ENCODE data around the gene DSTN.

DSTN gene

DNA sequence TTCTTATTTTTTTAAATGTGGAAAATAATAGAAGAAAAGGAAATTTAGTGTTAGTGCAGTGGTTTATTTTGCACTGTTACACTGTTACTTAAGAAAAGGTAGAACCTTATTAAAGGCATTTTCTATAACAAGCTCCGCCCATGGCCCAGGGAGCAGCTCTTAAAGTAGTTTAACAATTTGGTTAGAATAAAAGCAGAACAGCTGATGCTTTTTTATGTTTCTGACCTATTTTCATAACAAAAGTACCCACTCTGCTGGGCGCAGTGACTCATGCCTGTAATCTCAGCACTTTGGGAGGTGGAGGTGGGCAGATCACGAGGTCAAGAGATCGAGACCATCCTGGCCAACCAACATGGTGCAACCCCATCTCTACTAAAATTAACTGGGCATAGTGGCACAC, 32.6 kb downstream of the DSTN start:
- no peaks in the 10 kb centered on the region for H3K27me3 ChIP-seq (ENCODE audit: insufficient read depth, poor library complexity, severe bottlenecking)
- no peak for DNase-seq (ENCODE audit: low read depth in 1 of 2, low spot score in 1 of 2)
- H3K4me3 ChIP-seq (replicated peaks; ENCODE audit: insufficient read depth, low read length) = no peak overlapping the region
- no peak overlapping the region for H3K27ac ChIP-seq (replicated peaks)
- TF ChIP-seq POLR2AphosphoS5 (IDR thresholded peaks at IDR 0.05; ENCODE audit: low read depth) = no peak
- TF ChIP-seq, protein P1, sequence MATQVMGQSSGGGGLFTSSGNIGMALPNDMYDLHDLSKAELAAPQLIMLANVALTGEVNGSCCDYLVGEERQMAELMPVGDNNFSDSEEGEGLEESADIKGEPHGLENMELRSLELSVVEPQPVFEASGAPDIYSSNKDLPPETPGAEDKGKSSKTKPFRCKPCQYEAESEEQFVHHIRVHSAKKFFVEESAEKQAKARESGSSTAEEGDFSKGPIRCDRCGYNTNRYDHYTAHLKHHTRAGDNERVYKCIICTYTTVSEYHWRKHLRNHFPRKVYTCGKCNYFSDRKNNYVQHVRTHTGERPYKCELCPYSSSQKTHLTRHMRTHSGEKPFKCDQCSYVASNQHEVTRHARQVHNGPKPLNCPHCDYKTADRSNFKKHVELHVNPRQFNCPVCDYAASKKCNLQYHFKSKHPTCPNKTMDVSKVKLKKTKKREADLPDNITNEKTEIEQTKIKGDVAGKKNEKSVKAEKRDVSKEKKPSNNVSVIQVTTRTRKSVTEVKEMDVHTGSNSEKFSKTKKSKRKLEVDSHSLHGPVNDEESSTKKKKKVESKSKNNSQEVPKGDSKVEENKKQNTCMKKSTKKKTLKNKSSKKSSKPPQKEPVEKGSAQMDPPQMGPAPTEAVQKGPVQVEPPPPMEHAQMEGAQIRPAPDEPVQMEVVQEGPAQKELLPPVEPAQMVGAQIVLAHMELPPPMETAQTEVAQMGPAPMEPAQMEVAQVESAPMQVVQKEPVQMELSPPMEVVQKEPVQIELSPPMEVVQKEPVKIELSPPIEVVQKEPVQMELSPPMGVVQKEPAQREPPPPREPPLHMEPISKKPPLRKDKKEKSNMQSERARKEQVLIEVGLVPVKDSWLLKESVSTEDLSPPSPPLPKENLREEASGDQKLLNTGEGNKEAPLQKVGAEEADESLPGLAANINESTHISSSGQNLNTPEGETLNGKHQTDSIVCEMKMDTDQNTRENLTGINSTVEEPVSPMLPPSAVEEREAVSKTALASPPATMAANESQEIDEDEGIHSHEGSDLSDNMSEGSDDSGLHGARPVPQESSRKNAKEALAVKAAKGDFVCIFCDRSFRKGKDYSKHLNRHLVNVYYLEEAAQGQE (IDR thresholded peaks at IDR 0.05; ENCODE audit: insufficient replicate concordance, low read depth) = no peak
- no peak for TF ChIP-seq SPI1 (IDR thresholded peaks at IDR 0.05; ENCODE audit: borderline replicate concordance, low read depth)
- no peak for TF ChIP-seq GABPA (IDR thresholded peaks at IDR 0.05; ENCODE audit: low read depth)
- TF ChIP-seq, protein P2, sequence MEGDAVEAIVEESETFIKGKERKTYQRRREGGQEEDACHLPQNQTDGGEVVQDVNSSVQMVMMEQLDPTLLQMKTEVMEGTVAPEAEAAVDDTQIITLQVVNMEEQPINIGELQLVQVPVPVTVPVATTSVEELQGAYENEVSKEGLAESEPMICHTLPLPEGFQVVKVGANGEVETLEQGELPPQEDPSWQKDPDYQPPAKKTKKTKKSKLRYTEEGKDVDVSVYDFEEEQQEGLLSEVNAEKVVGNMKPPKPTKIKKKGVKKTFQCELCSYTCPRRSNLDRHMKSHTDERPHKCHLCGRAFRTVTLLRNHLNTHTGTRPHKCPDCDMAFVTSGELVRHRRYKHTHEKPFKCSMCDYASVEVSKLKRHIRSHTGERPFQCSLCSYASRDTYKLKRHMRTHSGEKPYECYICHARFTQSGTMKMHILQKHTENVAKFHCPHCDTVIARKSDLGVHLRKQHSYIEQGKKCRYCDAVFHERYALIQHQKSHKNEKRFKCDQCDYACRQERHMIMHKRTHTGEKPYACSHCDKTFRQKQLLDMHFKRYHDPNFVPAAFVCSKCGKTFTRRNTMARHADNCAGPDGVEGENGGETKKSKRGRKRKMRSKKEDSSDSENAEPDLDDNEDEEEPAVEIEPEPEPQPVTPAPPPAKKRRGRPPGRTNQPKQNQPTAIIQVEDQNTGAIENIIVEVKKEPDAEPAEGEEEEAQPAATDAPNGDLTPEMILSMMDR (IDR thresholded peaks at IDR 0.05; ENCODE audit: insufficient read depth, low read length) = no peak

DNA sequence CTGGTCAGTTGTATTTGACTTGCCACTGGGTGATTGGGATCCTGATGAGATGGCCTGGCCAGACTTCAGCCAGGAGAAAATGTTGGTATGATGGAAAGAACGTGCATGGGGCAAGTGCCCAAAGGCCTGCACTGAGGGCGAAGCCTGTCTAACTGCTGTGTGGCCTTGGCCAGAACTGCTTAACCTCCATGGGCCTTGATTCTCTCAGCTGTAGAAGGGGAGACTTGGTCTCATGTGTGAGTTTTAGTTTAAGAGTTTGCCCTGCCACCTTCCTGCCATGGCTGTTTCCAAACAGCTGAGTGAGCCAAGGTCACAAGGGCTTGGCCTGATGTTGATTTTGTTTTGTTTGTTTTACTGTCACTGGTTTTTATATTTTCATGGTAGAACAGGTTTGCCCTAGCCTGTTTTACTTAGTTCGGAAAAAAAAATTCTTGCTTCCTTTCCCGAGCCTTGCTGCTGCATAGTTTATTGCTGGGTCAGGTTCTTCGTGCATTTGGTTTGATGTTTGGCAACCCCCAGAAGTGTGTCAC, 35.3 kb downstream of the DSTN start:
- Histone ChIP-seq H3K27ac (replicated peaks) (no peak overlapping the region), H3K27me3 (ENCODE audit: insufficient read depth, poor library complexity, severe bottlenecking) (no peaks in the 10 kb centered on the region), H3K4me3 (replicated peaks; ENCODE audit: insufficient read depth, low read length) (no peak overlapping the region)
- no peak for TF ChIP-seq SPI1 (IDR thresholded peaks at IDR 0.05; ENCODE audit: borderline replicate concordance, low read depth)
- no peak for TF ChIP-seq POLR2AphosphoS5 (IDR thresholded peaks at IDR 0.05; ENCODE audit: low read depth)
- no peak for TF ChIP-seq GABPA (IDR thresholded peaks at IDR 0.05; ENCODE audit: low read depth)
- TF ChIP-seq, protein P2 (IDR thresholded peaks at IDR 0.05; ENCODE audit: insufficient read depth, low read length) = no peak
- TF ChIP-seq, protein P1 (IDR thresholded peaks at IDR 0.05; ENCODE audit: insufficient replicate concordance, low read depth) = no peak
- no peak for DNase-seq (ENCODE audit: low read depth in 1 of 2, low spot score in 1 of 2)

DNA sequence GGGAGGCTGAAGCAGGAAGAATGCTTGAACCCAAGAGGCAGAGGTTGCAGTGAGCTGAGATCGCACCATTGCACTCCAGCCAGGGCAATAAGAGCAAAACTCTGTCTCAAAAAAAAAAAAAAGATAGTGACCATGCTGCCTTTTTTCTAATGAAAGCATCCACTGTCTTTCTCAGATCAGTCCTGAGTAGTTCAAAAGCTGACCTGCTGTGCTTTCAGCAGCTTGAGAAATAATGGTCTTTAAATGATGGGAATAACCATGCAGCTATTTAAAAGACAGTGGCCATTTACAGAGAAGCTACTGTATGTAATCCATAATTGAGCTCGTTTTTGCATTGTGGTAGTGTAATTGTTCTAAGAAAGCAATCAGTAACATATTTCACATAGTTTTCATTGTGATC, 36.1 kb downstream of the DSTN start:
- H3K4me3 ChIP-seq (replicated peaks; ENCODE audit: insufficient read depth, low read length) = no peak overlapping the region
- H3K27ac ChIP-seq (replicated peaks) = no peak overlapping the region
- H3K27me3 ChIP-seq (ENCODE audit: insufficient read depth, poor library complexity, severe bottlenecking) = no peaks in the 10 kb centered on the region
- TF ChIP-seq POLR2AphosphoS5 (IDR thresholded peaks at IDR 0.05; ENCODE audit: low read depth) (no peak), SPI1 (IDR thresholded peaks at IDR 0.05; ENCODE audit: borderline replicate concordance, low read depth) (no peak), GABPA (IDR thresholded peaks at IDR 0.05; ENCODE audit: low read depth) (no peak)
- TF ChIP-seq, protein P1 (IDR thresholded peaks at IDR 0.05; ENCODE audit: insufficient replicate concordance, low read depth) = no peak
- TF ChIP-seq, protein P2 (IDR thresholded peaks at IDR 0.05; ENCODE audit: insufficient read depth, low read length) = no peak
- no peak for DNase-seq (ENCODE audit: low read depth in 1 of 2, low spot score in 1 of 2)

All from HL-60 (cell line).